ENCODE measurements around the gene MYOD1. TPM values are rescaled to one million over a fixed set of nuclear protein-coding genes. Genes with fewer than 3 reads are reported as not detected.

The MYOD1 gene
- total RNA-seq, 1 experiment from 2014 or later: not detected

DNA sequence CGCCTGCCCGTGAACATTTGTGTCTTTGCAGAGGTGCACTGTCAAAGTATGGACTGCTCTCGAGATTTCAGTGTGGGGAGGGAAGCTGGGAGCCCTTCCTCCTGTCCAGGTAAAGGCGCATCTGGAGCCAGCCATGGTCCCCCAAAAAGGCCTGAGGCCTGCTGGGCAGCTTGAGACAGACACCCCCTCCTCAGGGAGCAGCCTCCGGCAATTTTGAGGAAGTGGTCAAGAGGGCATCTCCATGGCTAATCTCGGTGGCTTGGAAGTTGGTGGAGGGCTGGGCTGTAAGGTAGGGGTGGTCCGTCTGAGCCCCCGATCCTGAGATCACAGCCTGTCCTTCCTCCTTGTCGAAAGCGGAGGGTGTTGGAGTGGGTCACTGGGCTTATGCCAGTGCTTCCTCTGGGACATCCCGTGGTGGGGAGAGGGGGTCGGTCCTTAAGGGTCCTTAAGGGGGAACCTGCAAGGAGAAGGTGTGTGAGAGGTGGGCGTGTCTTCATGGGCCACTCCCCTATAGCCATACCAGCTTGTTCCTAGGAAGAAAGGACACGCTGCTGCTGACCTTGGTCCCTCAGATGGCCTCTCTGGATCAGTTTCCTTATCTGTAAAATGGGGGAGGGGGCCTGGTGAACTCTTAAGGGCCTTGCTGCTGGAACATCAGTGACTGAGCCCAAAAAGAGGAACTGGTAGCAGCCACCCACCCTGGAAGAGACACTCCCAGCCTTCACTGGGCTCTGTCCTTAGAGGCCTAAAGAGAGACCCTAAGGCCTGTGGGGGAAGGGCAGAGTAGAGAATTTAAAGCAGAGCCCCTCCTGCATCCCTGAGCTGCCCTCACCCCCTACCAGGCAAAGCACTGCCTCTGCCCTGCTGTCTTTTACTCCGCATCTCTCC is 17.8 kb downstream of the MYOD1 start:
- no peaks in the 10 kb centered on the region for H3K9me3 ChIP-seq (ENCODE audit: low read length)
- CTCF ChIA-PET: no interaction called here
- no peak for ATAC-seq

DNA sequence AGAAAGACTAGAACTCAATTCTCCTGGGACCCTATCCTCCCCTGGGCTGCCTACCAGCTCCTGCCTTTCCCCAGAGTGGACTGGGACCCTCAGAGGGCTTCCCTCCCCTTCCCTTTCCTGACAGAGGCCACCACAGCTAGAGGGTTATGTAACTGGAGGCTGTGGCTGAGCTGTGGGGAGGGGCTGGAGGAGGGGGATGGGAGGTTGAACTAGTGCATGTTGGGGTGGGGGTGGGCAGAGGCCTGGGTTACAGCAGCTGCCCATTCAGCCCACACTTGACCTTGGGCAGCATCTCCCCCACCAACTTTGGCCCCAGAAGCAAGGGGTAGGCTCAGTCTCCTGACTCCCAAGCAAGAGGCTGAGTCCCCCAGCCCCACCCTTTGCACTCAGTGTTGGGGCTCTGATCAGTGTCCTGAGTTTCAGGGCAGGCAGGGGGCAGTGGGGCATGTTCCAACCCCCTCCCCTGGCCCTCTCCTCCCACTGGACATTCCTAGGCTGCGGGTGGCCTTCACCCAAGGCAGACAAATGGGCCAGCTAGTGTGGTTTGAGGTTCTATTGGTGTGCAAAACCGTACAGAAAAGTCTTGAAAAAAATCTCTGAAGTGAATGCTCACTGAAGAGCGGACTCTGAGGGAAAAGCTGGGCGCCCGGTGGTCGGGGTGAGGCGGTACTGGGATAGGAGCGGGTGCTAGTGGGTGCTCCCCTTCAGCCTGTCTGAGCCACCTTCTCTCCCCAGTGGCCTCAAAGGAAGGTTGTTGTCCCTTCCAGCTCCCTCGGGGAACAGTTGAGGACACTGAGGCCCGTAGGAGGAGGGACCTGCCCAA is 19.0 kb downstream of the MYOD1 start:
- H2AFZ ChIP-seq (ENCODE audit: low read length): no peak overlapping the region
- DNase-seq: no peak
- H4K20me1 ChIP-seq (ENCODE audit: low read length): no peaks in the 10 kb centered on the region
- H3K36me3 ChIP-seq (ENCODE audit: low read depth, low read length): no peaks in the 10 kb centered on the region
- H3K4me1 ChIP-seq (ENCODE audit: insufficient read depth, low read length): peaks cover under 1% of the 10 kb centered on the region
- H3K9me2 ChIP-seq (replicated peaks; ENCODE audit: low read length): no peaks in the 10 kb centered on the region
- ChIA-PET POLR2A (ENCODE audit: unreplicated experiment) (no interaction called here), CTCF (no interaction called here)
- H3K27ac ChIP-seq (ENCODE audit: low read length): no peak overlapping the region
- H3K4me3 ChIP-seq (ENCODE audit: low read length): no peak overlapping the region
- no peaks in the 10 kb centered on the region for H3F3A ChIP-seq (ENCODE audit: low read length, unreplicated experiment)
- ATAC-seq: no peak
- no TSS peak for BruUV-seq (replicated peaks)
- H3K27me3 ChIP-seq (ENCODE audit: low read length): no peaks in the 10 kb centered on the region
- no peak overlapping the region for H3K4me2 ChIP-seq (ENCODE audit: low read length)
- intact Hi-C loops (cut with micrococcal nuclease): loop anchor here (10.0 kb wide), 1 partner anchor 166 kb away; no protein-coding TSS in a partner anchor
- H3K9me3 ChIP-seq (ENCODE audit: low read length): no peaks in the 10 kb centered on the region
- TF ChIP-seq EZH2phosphoT487 (IDR thresholded peaks at IDR 0.05; ENCODE audit: borderline replicate concordance, low read length): no peak
- TF ChIP-seq EZH2 (IDR thresholded peaks at IDR 0.05; ENCODE audit: low read length, unreplicated experiment): no peak
- TF ChIP-seq CTCF (conservative IDR thresholded peaks at IDR 0.05; ENCODE audit: low read depth, low read length): no peak
- H3K9ac ChIP-seq (ENCODE audit: low read length): no peak overlapping the region
- no peaks in the 10 kb centered on the region for H3K79me2 ChIP-seq (ENCODE audit: low read length)

More for the DNA sequence above, 17.8 kb downstream of the MYOD1 start:
- TF ChIP-seq CTCF (conservative IDR thresholded peaks at IDR 0.05; ENCODE audit: low read depth, low read length) (no peak), EZH2phosphoT487 (IDR thresholded peaks at IDR 0.05; ENCODE audit: borderline replicate concordance, low read length) (no peak), EZH2 (IDR thresholded peaks at IDR 0.05; ENCODE audit: low read length, unreplicated experiment) (no peak)
- H3F3A ChIP-seq (ENCODE audit: low read length, unreplicated experiment): no peaks in the 10 kb centered on the region
- H3K79me2 ChIP-seq (ENCODE audit: low read length): no peaks in the 10 kb centered on the region
- POLR2A ChIA-PET (ENCODE audit: unreplicated experiment): no interaction called here
- H3K27me3 ChIP-seq (ENCODE audit: low read length): no peaks in the 10 kb centered on the region
- H3K4me1 ChIP-seq (ENCODE audit: insufficient read depth, low read length): no peaks in the 10 kb centered on the region
- no peak overlapping the region for H3K4me2 ChIP-seq (ENCODE audit: low read length)
- H2AFZ ChIP-seq (ENCODE audit: low read length): no peak overlapping the region
- H3K27ac ChIP-seq (ENCODE audit: low read length): no peak overlapping the region
- H4K20me1 ChIP-seq (ENCODE audit: low read length): no peaks in the 10 kb centered on the region
- BruUV-seq (replicated peaks): no TSS peak
- DNase-seq: no peak
- intact Hi-C loops (cut with micrococcal nuclease): loop anchor here (10.0 kb wide), 1 partner anchor 168 kb away; no protein-coding TSS in a partner anchor
- no peaks in the 10 kb centered on the region for H3K36me3 ChIP-seq (ENCODE audit: low read depth, low read length)
- no peak overlapping the region for H3K9ac ChIP-seq (ENCODE audit: low read length)
- no peaks in the 10 kb centered on the region for H3K9me2 ChIP-seq (replicated peaks; ENCODE audit: low read length)
- H3K4me3 ChIP-seq (ENCODE audit: low read length): no peak overlapping the region

Measured in PC-3 (cell line).